BLaER1 (cell line): ENCODE measurements around the gene TRANK1.
"Not testable (repeated sequence)": the region's sequence is repeated elsewhere in the genome, so short reads cannot be mapped to it uniquely, and the experiment has no call there.

Experiments used
- H3K27ac ChIP-seq: shearing (Covaris generic); formaldehyde crosslinking; 2 replicates; pipeline ENCODE4 v1.8.1; 2022
- H3K27me3 ChIP-seq: shearing (Covaris generic); formaldehyde crosslinking; 2 replicates; pipeline ENCODE4 v1.8.1; 2022
- H3K36me3 ChIP-seq: shearing (Covaris generic); formaldehyde crosslinking; 2 replicates; pipeline ENCODE4 v1.8.1; 2022
- H3K4me1 ChIP-seq: shearing (Covaris generic); formaldehyde crosslinking; 2 replicates; pipeline ENCODE4 v1.8.1; 2022
- H3K4me2 ChIP-seq: shearing (Covaris generic); formaldehyde crosslinking; 2 replicates; pipeline ENCODE4 v1.8.1; 2022
- H3K4me3 ChIP-seq: shearing (Covaris generic); formaldehyde crosslinking; 2 replicates; pipeline ENCODE4 v1.8.1; 2022
- H3K9ac ChIP-seq: shearing (Covaris generic); formaldehyde crosslinking; 2 replicates; pipeline ENCODE4 v1.8.1; 2022
- H3K9me3 ChIP-seq: shearing (Covaris generic); formaldehyde crosslinking; 2 replicates; pipeline ENCODE4 v1.8.1; 2022
- H4K20me1 ChIP-seq: shearing (Covaris generic); formaldehyde crosslinking; 2 replicates; pipeline ENCODE4 v1.8.1; 2022
- Cebpa-rat ChIP-seq: shearing (Covaris generic); IDR thresholded peaks from 2 replicates; pipeline ENCODE4 v1.8.1; 2022

The TRANK1 gene

GRCh38 chr3:36907911-36908646 is 36.8 kb downstream of the TRANK1 start:
- TF ChIP-seq Cebpa-rat, result peak; percentile 76; the same call in 1 of the 2 replicates
- no peaks in the 10 kb centered on the region for H3K27me3 ChIP-seq
- no peaks in the 10 kb centered on the region for H3K36me3 ChIP-seq
- peak overlapping the region; percentile 73 for H3K27ac ChIP-seq
- H3K4me1 ChIP-seq, result peaks cover 78% of the 10 kb centered on the region
- H3K9ac ChIP-seq, result peak overlapping the region; percentile 73
- H3K9me3 ChIP-seq, result no peaks in the 10 kb centered on the region
- peak overlapping the region; percentile 84 for H3K4me2 ChIP-seq
- H4K20me1 ChIP-seq, result no peaks in the 10 kb centered on the region
- peak overlapping the region; percentile 60 for H3K4me3 ChIP-seq

GRCh38 chr3:36906504-36907149 is 38.2 kb downstream of the TRANK1 start:
- no peaks in the 10 kb centered on the region for H3K27me3 ChIP-seq
- H3K36me3 ChIP-seq, result peaks cover 2% of the 10 kb centered on the region; the same call in 1 of the 2 replicates
- H3K9me3 ChIP-seq, result no peaks in the 10 kb centered on the region
- H3K4me2 ChIP-seq, result peak overlapping the region; percentile 84
- peak overlapping the region; percentile 28; the same call in 1 of the 2 replicates for H3K27ac ChIP-seq
- no peaks in the 10 kb centered on the region for H4K20me1 ChIP-seq
- no peak overlapping the region for H3K4me3 ChIP-seq
- no peak overlapping the region for H3K9ac ChIP-seq
- H3K4me1 ChIP-seq, result peaks cover 79% of the 10 kb centered on the region
- no peak for TF ChIP-seq Cebpa-rat

- H3K9me3 ChIP-seq, result no peaks in the 10 kb centered on the region
- no peaks in the 10 kb centered on the region for H3K27me3 ChIP-seq
- no peak overlapping the region for H3K27ac ChIP-seq
- no peak for TF ChIP-seq Cebpa-rat
- H3K4me3 ChIP-seq, result no peak overlapping the region
- H4K20me1 ChIP-seq, result no peaks in the 10 kb centered on the region
- H3K4me1 ChIP-seq, result peaks cover 86% of the 10 kb centered on the region
- no peak overlapping the region for H3K9ac ChIP-seq
- H3K4me2 ChIP-seq, result no peak overlapping the region
- peaks cover 5% of the 10 kb centered on the region for H3K36me3 ChIP-seq
Measured at GRCh38 chr3:36905545-36905944, 39.3 kb downstream of the TRANK1 start.

- H3K27me3 ChIP-seq, result no peaks in the 10 kb centered on the region
- H3K36me3 ChIP-seq, result peaks cover 10% of the 10 kb centered on the region
- H3K4me1 ChIP-seq, result peaks cover 92% of the 10 kb centered on the region
- no peak for TF ChIP-seq Cebpa-rat
- H3K4me3 ChIP-seq, result no peak overlapping the region
- no peaks in the 10 kb centered on the region for H3K9me3 ChIP-seq
- H3K4me2 ChIP-seq, result peak overlapping the region; percentile 76
- no peaks in the 10 kb centered on the region for H4K20me1 ChIP-seq
- H3K27ac ChIP-seq, result no peak overlapping the region
- no peak overlapping the region for H3K9ac ChIP-seq
Measured at GRCh38 chr3:36904641-36905040, 40.2 kb downstream of the TRANK1 start.

- H3K9me3 ChIP-seq, H4K20me1 ChIP-seq, H3K27me3 ChIP-seq, H3K4me3 ChIP-seq, H3K9ac ChIP-seq: not testable (repeated sequence)
- peak overlapping the region; percentile 76 for H3K4me2 ChIP-seq
- H3K27ac ChIP-seq, result peak overlapping the region; percentile 68; the same call in 1 of the 2 replicates
- H3K4me1 ChIP-seq, result peaks cover 89% of the 10 kb centered on the region
- H3K36me3 ChIP-seq, result peaks cover 15% of the 10 kb centered on the region
Measured at GRCh38 chr3:36904065-36904464, 40.8 kb downstream of the TRANK1 start.

GRCh38 chr3:36903119-36903882 is 41.6 kb downstream of the TRANK1 start:
- Histone ChIP-seq H3K9ac (peak overlapping the region; percentile 47; the same call in 1 of the 2 replicates), H3K9me3 (0 out of 2 replicates have a peak, but pooled peaks cover 3% of the 10 kb centered on the region), H3K4me3 (peak overlapping the region; percentile 23), H3K4me1 (peaks cover 81% of the 10 kb centered on the region), H3K4me2 (peak overlapping the region; percentile 76), H3K27me3 (no peaks in the 10 kb centered on the region), H4K20me1 (no peaks in the 10 kb centered on the region), H3K27ac (peak overlapping the region; percentile 68), H3K36me3 (peaks cover 23% of the 10 kb centered on the region)
- no peak for TF ChIP-seq Cebpa-rat

- Histone ChIP-seq H3K9ac (no peak overlapping the region), H3K4me2 (peak overlapping the region; percentile 76), H3K27me3 (no peaks in the 10 kb centered on the region), H3K27ac (peak overlapping the region; percentile 27; the same call in 1 of the 2 replicates), H3K36me3 (peaks cover 39% of the 10 kb centered on the region), H4K20me1 (no peaks in the 10 kb centered on the region), H3K4me1 (peaks cover 72% of the 10 kb centered on the region), H3K4me3 (no peak overlapping the region), H3K9me3 (0 out of 2 replicates have a peak, but pooled peaks cover 6% of the 10 kb centered on the region)
- TF ChIP-seq Cebpa-rat, result no peak
Measured at GRCh38 chr3:36901588-36901987, 43.3 kb downstream of the TRANK1 start.

- no peak for TF ChIP-seq Cebpa-rat
- H3K4me2 ChIP-seq, result peak overlapping the region; percentile 76
- 0 out of 2 replicates have a peak, but pooled peaks cover 6% of the 10 kb centered on the region for H3K9me3 ChIP-seq
- no peaks in the 10 kb centered on the region for H3K27me3 ChIP-seq
- no peaks in the 10 kb centered on the region for H4K20me1 ChIP-seq
- no peak overlapping the region for H3K9ac ChIP-seq
- peaks cover 69% of the 10 kb centered on the region for H3K4me1 ChIP-seq
- H3K27ac ChIP-seq, result peak overlapping the region; percentile 27; the same call in 1 of the 2 replicates
- no peak overlapping the region for H3K4me3 ChIP-seq
- peaks cover 44% of the 10 kb centered on the region for H3K36me3 ChIP-seq
Measured at GRCh38 chr3:36900474-36901443, 44.1 kb downstream of the TRANK1 start.
